T-cell (primary cell): ENCODE measurements around the gene IFNL2. TPM values are rescaled to one million over a fixed set of nuclear protein-coding genes. Genes with fewer than 3 reads are reported as not detected.

Experiments used
- total RNA-seq, 35 experiments: library from RNA in 6 of 35; stranded (reverse) in 6 of 35; fragments of 120-200 nt in 1 of 35; gene quantifications; one replicate each; pipeline versions ENCODE4 v1.2.1 to v1.2.4 and lab custom pipeline; 2013 to 2026

The IFNL2 gene
- total RNA-seq, 5 donors from 2014 or later (not counting 1 experiment from before 2014, with no cell fraction given) = not detected

Other genes with a start within 250 kb of the IFNL2 start
- gene FBXO27, start 235.8 kb upstream of the IFNL2 start, total RNA-seq = under 1 TPM in 3 of 5 donors, not detected in 2; 0.41 to 0.69 (median 0.66) TPM
- gene ACP7, start 184.0 kb upstream of the IFNL2 start, total RNA-seq = under 1 TPM in 1 of 5 donors, not detected in 4; 0.19 TPM
- gene PAK4, start 142.6 kb upstream of the IFNL2 start, total RNA-seq = 10 to 100 TPM in 3 of 5 donors, 1 to 10 TPM in 2; 8.6 to 16.8 (median 12.9) TPM
- under 1 TPM in 3 of 5 donors, not detected in 2; 0.23 to 0.46 (median 0.41) TPM for gene NCCRP1, start 71.4 kb upstream of the IFNL2 start, total RNA-seq
- gene SYCN, start 64.1 kb upstream of the IFNL2 start, total RNA-seq = 1 to 10 TPM in 2 of 5 donors, under 1 TPM in 1, not detected in 2; 0.82 to 1.7 (median 1.1) TPM
- not detected for gene IFNL3, start 23.4 kb upstream of the IFNL2 start, total RNA-seq
- gene IFNL4, start 19.5 kb upstream of the IFNL2 start, total RNA-seq = not detected
- gene IFNL1, start 28.0 kb downstream of the IFNL2 start, total RNA-seq = under 1 TPM in 1 of 5 donors, not detected in 4; 0.49 TPM
- 10 to 100 TPM in 2 of 5 donors, 1 to 10 TPM in 3; 3.5 to 10.9 (median 8.7) TPM for gene LRFN1, start 52.5 kb downstream of the IFNL2 start, total RNA-seq
- 100 to 1,000 TPM; 337 to 427 (median 397) TPM for gene GMFG, start 67.6 kb downstream of the IFNL2 start, total RNA-seq
- gene SAMD4B, start 74.0 kb downstream of the IFNL2 start, total RNA-seq = 10 to 100 TPM; 59.4 to 72.3 (median 62.0) TPM
- gene PAF1, start 122.7 kb downstream of the IFNL2 start, total RNA-seq = 10 to 100 TPM; 43.0 to 96.1 (median 45.9) TPM
- 10 to 100 TPM; 42.0 to 48.7 (median 47.0) TPM for gene MED29, start 123.0 kb downstream of the IFNL2 start, total RNA-seq
- gene ZFP36, start 138.5 kb downstream of the IFNL2 start, total RNA-seq = 1,000 to 10,000 TPM in 1 of 5 donors, 100 to 1,000 TPM in 4; 208 to 1,013 (median 233) TPM
- 10 to 100 TPM; 25.2 to 88.1 (median 36.7) TPM for gene PLEKHG2, start 144.3 kb downstream of the IFNL2 start, total RNA-seq
- gene RPS16, start 167.6 kb downstream of the IFNL2 start, total RNA-seq = 1,000 to 10,000 TPM; 3,669 to 4,521 (median 4,268) TPM
- gene SUPT5H, start 177.2 kb downstream of the IFNL2 start, total RNA-seq = 100 to 1,000 TPM; 180 to 301 (median 194) TPM
- 10 to 100 TPM; 50.5 to 53.7 (median 53.0) TPM for gene TIMM50, start 212.4 kb downstream of the IFNL2 start, total RNA-seq
- under 1 TPM in 2 of 5 donors, not detected in 3; 0.16 to 0.20 TPM for gene DLL3, start 230.6 kb downstream of the IFNL2 start, total RNA-seq
- not detected for gene SELENOV, start 246.7 kb downstream of the IFNL2 start, total RNA-seq